NCI-H128 (cell line): Measurements from ENCODE around the gene ING3.

ENCODE experiments used
- DNase-seq: peaks from one replicate; lab custom pipeline; 2025; ENCODE audit not compliant: unreplicated experiment; lab: John Stamatoyannopoulos, UW

The ING3 gene

DNA sequence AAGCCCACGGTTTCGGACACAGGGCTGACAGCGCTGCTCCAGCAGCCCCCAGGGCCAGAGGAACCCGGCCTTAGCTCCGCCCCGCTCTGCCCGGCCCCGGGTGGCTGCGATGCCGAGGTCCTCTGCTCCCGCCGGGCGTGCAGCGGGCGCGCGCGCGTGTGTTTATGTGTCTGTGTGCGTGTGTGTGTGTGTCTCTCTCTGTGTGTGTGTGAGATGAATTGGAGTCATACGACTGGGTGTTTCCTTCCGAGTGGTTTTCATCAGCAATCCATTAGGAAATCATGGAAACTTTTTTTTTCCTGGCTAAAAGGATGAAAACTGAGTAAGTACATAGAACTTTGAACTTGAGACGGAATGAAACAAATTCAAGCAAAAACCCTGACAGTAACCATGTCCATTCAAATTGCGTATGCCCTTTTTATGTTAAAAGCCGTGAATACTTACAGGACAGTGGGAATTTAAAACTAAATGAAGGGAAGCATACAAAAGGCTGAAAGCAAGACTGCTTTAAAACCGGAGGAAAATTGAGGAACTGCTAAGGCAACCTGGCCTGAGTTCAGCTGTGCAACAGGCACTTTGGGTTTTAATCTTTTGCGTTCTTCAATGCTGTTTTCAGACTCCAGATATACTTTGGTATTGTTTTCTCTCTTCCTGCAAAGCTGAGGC, 38.1 kb downstream of the ING3 start, which contains the start of gene CPED1:
Gene CPED1 (plus strand): TSS at position 121 of the 666 bp plus-strand sequence. CDS start 911 bp downstream, outside the sequence.
- DNase-seq = no peak

DNA sequence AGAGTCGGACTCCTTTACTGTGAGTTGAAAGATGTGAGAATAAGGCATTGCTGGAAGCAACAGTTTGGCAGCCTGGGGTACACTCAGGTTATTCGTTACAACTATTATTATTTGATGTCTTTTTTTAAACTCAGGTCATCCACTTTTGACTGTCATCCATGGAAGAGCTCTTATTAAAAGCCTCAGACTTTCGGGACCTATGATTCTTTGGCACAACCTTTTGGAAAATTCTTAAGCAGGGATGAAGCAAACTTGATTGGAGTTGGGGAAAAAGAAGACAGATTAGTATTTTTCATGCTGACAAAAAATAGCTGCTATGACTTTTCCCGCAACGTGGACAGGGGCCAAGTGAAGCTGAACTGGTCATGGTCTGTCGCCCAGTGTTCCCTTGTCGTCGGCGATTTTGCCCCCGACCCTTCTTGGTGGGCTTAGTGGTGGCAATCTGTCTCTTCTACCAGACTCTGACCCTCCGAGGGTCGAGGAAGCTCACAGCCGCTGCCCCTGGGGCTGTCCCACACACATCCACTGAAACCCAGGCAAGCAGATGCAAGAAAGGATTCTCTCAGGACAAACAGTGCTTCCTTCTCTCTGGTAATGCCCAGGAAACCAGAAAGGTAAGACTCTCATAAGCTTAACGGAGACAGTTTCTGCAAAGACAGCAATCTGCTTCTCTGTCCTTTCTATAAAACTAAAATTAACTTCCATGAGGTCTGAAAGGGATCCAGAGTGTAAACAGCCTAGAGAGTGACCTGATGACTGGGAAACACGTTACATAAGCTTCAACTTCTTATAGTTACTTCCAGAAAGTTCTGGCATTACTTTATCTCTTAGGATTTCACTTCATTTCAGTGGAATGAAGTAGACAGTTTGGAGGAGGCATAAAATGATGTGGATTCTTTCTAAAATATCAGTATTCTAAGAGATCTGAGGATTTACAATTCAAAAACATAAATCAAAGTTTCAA, 39.0 kb downstream of the ING3 start:
- DNase-seq = no peak

DNA sequence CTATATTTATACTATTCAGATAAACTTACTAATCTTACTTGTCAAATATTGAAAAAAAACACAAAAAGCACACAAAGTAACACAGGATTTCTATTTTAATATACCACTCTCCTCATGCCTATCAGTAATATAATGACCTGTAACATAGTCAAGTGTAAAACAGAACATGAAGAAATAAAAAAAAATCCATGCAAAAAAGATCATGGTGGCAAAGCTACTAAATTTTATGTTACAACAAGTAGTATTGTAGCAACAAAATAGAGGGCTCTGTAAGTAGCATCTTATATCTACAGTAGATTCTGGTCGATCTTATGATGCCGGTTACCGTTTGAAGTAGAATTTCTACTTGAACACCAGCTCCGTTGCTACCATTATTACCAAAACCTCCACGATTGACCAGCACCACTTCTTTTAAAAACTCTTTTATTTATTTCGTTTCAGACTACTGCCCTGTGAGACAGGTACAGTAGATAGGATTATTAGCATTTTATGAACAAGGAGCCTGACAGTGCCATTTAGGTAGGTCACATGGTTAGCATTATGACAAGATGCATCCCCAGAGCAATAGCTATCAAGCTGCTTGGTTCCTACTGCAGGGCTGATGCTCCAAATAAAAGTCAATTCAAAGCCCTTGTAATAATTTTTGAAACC, 40.0 kb downstream of the ING3 start:
- DNase-seq = no peak

DNA sequence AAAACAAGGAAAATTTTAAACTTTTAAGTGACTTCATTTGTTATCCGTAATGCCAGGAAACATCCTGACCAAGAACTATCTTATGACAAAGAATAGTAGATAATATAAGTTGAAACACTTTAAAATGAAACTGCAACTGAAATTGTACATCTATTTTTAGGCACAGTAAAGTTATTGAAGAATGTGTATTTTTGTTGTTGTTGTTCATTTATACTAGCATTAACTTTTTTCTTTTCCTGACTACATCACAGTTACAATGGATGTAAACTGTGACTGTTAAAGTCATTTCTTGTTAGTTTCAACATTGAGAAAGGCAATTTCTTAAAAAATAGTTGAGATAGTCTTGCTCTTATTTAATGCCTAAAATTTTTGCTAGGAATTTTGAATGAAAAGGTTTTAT, 40.6 kb downstream of the ING3 start:
- DNase-seq = no peak

DNA sequence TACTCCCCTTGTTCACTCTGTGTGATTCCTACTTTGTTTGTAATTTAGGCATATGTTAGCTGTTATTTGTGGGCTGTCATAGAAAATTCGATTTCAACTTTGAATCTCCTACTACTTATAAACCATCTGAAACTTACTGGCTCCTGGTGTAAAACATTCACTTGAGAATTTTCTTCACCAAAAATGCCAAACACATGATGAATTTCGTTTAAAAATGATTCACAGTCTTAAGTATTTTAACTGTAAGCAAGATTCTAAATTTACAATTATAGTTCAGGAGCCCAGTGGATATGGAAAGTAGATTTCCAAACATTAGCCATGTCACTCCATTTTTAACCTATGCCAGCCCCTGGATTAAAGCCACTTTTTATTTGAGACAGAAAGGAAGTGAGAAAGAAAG, 41.0 kb downstream of the ING3 start:
- DNase-seq = no peak

DNA sequence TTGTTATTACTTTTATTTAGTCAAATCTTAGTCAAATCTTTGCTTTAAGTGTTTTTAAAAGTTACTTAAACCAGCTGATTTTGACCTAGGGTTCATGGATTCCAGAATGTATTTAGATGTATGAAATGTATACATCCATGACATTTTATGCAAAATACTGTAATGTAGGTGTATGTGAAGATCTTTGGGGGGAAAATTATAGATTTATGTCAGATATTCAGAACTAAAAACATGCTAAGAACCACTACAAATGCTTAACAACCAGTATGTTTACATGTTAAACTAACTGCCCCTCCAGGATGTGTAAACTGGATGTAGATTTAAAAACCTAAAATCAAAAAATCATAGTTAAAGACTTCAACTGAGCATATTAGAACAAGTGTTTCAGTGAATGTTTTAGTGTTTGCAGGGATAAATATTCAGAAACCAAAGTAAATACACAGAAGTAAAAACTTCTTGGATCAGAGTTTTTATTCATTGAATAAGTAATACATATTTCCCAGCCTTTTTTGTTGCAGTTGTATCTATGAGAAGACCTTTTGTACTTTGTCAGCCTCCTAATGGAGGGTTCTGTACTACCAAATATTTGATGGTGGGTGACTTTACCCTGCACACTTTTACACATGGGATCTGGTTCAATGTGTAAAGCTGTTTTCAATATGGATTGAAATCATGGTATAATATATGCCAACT, 41.8 kb downstream of the ING3 start:
- no peak for DNase-seq

DNA sequence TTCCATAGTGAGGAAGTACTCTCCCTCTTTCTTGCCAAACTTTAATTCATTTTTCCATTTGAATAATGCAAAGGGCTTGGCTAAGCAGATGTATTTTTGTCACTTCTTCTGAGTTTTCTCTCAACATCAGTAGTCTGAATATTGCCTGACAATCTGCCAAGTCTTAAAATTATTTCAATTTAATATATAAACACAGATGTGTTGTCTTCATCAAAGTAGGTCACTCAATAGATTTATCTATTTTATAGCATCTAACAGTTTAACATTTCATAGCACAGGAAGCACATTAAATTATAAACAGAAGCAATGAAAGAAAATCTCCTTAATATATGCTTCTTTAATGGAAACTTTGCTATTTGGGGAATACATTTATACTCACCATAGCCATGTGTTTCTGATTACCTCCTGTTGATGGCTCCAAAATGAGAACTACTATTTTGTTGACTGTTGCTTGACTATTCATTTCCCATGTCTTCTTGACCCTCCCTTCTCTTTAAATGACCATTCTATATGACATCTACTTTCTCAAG, 42.5 kb downstream of the ING3 start:
- DNase-seq = no peak

DNA sequence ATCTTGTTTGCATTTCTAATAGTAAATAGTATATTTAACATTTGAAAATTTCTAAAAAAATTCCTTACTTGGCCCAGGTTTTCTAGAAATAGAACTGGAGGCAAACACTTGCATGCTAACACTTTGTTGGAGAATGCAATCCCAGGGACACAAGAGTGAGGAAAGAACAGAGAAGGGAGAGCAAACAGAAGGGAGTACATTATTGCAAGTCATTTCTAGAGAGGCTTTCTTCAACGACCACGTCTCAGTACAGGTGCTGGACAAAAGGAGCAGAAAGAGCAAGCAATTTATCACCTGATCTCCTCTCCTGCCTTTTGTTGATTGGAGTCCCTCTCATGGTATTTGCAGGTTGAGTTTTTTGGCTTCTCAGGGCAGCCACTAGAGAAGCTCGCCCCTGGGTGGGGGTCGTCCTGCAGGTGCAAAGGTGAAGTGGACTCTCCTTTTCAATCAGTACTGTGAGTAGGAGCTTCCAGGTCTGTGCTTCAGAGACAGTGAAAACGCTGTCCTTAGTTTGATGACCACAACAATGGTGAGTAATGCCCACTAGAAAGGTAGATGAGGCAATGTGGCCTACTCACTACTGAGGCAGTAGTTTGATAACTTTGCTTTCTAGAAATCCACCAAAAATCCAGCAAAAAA, 43.1 kb downstream of the ING3 start:
- DNase-seq = no peak

DNA sequence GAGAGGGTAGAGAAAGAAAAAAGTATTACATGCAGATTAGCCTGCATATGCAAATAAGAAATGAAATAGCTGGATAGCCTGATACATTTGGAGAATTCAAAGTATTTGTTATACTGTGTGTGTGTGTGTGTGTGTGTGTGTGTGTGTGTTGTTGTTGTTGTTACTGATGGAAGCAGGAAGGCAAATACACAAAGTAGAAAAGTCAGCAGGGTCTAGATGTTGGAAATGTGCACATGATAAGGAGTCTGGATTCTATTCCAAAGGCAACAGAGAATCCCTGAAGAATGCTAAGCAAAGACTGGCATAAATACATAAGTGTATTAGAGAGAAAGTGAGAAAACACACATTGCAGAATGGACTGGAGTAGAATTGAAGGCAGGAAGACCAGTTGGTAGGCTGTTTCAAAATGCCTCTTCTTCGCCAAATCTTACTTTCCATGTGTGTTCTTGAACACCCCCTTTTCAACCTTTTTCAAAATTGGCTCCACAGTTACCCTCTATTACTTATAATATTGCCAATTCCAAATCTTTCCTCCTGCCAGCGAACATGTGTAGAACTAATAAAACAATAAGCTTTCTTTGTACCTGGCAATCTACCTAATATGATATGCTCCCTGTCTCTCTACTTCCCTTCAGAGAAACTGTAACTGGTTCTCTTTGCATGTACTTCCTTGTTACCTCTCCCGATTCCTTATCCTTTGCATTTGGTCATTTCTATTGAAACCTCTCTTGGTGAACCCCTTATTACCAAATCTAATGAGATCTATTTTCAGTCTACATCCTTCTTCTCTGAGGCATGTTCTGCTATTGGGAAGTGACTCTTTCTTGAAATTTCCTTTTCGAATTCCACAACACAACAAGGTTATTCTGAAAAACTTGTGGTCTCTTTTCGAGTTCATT, 44.2 kb downstream of the ING3 start:
- DNase-seq = no peak

DNA sequence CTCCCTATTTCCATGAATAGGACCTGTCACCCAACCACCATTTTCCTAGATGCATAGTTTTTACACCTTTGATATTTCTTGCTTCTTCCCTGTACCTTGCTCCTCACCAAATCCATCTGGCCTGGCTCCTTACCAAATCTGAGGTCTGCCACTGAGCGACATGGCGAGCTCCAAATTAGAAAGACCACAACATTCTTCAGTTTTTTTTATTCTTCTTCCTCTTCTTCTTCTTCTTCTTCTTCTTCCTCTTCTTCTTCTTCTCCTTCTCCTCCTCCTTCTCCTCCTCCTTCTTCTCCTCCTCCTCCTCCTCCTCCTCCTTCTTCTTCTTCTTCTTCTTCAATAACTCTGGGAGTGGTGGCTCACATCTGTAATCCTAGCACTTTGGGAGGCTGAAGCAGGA, 45.1 kb downstream of the ING3 start:
- no peak for DNase-seq

DNA sequence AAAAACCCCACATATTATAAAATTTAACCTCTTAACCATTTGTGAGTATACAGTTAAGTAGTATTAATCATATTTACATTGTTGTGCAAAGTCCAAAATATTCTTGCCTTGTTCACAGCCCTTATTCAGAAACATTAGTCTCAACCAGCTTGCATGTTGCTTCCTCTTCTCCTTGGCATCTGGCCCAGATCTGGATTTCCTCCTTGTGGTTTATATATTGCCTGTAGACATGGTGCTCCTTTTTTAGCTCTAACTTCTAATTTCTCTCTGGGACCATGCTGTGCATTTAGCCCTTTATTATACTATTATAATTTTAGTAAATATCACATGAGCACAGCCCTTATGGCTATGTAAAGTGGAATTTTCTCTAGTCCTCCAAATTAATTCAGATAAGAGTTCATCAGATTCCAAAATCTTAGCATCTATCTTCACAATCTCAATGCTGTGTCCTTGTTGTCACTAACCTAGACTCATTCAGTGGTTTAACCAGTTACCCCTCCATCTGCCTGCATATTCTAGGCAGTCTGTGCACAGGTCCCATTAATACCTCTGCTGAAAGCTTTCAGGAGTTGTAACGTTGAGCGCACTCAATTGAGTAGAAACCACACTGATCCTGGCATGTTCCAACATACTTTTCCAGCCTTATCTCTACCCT, 45.9 kb downstream of the ING3 start:
- no peak for DNase-seq

DNA sequence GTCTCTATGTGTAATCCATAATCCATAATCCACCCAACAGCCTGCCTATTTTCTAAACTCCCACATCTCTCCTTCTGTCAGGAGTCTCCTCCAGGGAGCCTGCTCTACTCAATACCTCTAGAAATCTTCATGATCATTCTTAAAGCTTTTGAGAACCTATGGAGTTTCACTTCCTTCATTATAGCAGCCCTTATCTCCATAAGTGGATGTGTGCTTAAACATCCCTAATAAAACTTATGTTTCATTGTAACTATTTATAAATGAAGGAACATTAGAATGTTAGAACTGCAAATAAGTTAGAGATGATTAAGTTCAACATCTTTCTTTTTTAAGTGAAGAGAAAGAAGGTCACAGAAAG, 46.4 kb downstream of the ING3 start:
- no peak for DNase-seq

DNA sequence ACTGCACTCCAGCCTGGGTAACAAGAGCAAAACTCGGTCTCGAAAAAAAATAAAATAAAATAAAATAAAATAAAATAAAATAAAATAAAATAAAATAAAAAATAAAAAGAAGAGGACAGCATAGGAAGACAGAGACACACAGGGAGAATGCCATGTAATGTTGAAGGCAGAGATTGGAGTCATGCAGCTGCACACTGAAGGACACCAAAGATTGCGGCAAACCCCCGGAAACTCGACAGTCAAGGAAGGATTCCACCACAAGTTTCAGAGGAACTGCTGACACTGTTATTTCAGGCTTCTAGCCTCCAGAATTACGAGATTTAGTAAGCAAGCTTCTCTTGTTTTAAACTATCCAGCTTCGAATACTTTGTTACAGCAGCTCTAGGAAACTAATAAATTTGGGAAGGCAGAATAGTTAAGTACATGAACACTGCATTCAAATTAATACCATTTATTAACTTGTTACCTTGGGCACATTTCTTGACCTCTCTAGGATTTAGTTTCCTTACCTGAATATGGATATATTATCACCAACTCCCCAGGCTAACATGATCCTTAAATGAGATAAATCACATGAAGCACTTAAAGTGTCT, 47.4 kb downstream of the ING3 start:
- no peak for DNase-seq

DNA sequence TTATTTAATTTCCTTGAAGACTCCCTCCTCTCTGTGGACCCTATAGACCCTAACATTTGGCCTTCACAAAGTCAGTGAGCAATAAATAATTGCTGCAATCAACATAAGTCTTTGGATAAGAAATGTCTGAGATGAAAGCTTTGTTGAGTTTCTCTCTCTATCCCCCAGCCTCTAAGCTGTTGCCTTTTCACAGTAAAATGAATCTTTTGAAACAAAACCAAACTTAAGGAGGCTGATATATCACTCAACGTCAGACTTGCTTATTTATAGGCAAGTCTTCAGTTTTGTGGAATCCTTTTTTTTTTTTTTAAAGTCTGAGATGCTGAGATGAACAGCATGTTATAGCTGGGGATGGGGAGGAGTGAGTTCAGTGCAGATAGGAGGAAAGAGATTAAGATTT, 47.9 kb downstream of the ING3 start:
- no peak for DNase-seq

DNA sequence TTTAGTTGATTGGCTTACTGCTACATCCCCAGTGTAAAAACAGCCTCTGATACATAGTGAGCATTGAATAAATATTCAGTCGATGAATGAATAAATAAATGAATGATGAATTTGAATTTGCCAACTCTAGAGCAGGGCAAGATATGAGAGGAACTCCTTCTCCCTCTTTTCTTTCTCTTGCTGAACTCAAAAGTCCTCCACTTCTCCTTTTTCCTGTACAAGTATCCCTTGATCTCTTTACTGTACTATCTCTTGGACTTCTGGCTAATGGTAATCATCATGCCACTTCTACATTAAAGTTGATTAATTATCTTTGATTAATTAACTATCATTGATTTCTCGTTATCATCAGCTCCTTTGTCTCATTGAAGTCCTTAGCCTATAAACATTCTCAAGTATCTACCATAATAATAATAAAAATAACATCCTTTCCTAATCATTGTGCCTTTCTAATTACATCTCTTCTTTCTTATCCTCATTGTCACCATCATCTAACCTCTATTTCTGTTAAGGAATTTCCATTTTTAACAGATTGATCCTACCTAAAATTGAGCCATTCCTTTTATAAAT, 48.5 kb downstream of the ING3 start:
- no peak for DNase-seq

DNA sequence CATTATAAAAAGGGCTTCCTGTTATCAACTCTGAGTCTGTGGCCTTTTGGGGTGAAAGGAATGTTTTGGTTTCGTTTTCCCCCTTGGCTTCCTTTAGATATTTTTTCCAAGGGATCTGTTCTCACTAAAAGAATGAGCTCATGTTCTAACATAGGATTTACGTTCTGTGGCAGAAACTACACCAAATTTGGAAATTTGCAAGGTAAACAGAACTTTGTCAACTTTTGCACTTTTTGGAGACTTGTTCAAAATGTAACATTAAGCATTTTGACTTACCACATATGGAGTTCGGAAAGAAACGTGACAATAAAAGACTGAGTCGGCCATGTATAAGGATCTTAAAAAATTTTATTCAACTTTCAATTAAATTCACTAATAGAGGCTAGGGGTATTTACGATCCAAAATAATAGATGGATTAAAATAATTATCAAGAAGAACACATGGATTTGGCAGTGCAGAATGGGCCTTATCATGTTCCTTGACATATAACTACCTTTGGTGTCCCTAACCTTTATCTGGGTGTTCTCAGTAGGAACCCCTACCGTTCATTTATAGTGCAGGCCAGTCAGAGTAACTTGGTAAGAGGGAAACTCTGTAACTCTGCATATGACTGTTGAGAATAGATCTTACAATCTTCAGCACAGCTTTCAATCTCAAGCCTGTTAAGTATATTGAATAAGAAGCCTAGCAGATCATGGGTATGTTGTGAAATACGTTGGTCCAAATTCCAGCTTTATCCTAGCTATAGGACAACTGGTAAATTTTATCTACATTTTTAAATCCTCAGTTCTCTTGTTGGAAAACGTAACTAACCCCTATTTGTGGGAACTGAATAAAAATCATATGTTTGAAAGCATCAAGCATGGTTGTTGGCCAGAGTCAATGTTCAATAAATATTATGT, 49.8 kb downstream of the ING3 start:
- no peak for DNase-seq

DNA sequence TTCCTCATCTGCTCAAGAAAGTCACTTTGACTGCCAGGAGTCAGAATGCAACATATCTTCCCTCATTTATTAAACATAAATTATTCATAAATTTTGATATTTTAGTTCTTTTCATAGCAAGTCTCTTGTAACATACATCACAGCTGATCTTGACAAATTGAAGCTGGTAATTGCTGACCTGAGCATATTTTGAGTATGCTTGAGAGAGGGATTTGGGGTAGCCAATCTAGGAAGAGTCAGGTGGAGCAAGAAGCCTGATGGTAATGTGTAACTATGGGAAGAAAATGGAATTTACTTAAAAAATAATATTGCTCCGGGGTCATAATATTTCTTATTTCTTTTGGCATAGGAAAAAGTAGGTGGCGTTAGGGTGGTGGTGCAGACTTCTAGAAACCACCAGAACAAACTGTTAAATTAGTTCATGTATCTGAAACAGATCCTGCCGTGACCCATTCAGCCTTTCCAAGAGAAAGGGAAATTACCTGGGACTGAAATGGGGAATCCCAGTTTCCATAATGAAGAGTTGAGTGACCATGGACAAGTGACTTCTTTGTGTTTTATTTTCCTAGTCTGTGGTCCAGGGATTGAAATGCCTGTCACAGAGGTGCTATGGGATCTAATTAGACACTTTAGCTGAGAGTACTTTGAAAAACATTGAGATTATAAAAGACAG, 50.8 kb downstream of the ING3 start:
- DNase-seq = no peak
